GM19438 (cell line): ENCODE data around the gene NCKAP5.
"Not testable (repeated sequence)": the region's sequence is repeated elsewhere in the genome, so short reads cannot be mapped to it uniquely, and the experiment has no call there.

Source experiments
- ATAC-seq: cut with Tn5 transposase; IDR thresholded peaks from one replicate; pipeline ENCODE4 v1.9.1; 2021; ENCODE audit warnings: low read depth; ENCODE audit not compliant: unreplicated experiment

The NCKAP5 gene

DNA sequence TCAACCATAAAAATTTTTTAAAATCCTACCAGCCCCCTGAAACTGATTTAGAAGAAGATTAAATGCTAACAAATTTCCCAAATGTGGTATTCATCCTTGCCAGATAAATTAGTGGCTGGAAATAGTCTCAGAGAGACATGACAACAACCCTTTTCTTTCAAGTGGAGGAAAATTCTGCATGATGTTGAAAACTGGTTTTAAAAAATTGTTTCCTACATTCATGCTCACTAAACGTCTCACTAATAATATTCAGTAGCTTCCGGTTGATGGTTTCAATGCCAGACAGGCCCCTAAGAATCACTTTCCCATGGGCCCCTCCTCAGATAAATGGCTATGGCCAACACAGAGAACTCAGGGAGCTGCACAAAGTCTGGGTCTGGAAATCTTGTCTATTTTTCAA lies 43.2 kb downstream of the NCKAP5 start:
- no peak for ATAC-seq

DNA sequence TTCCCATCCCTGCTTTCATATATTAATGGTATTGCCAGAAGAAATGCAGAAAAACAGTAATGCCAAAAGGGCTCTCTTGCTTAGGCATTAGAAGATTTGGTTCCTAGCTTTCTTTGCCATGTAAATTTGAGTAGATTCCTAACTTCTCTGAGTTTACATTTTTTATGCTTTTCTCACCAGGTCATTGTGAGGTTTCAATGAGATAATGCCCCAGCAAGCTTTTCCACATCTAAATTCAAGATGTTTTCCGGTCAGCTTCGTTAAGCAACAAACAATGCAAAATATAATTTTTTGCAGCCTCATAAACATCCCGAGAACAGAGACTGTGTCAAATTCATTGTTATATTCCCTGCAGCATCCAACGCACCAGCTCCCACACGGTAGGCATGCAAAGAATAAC lies 44.9 kb downstream of the NCKAP5 start:
- ATAC-seq = no peak

DNA sequence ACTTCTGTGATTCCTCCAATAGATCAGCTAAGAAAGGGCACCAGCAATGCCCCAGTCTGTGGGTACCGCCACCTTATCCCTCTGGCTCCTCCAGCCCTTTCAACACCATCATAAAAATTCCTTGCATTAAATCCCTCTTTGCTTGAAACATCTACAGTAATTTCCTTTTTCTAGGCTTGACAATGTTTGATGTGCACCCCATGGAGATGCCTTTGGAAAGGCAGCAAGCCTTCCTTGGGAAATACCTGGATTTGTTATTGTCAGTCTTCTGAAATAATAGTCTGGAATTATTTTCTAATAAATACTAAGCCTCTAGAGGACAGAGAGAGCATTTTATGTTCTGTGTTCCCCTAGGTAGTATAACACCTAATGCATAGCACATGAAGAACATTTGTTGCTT lies 46.1 kb downstream of the NCKAP5 start:
- ATAC-seq = no peak

DNA sequence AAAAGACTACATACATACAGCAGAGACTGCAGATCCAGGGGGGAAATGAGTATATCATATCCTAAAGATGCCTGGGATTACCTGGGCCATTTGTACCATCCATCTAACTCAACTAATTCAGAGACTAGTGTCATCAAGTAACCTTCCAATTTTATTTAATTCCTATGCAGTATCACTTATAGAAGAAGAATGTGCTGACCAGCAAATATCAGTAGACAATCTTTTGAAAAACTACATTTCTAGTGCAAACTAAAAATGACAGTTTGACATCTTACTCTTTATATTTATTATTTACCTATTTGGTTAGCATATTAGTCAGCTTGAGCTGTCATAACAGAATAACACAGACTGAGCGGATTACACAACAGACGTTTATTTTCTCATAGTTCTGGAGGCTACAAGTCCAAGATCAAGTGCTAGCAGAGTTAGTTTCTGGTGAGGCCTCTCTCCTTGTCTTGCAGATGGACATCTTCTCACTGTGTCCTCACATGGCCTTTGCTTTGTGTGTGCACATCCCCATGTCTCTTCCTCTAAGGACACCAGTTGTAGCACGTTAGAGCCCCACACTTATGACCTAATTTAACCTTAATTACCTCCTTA lies 47.0 kb downstream of the NCKAP5 start:
- no peak for ATAC-seq

DNA sequence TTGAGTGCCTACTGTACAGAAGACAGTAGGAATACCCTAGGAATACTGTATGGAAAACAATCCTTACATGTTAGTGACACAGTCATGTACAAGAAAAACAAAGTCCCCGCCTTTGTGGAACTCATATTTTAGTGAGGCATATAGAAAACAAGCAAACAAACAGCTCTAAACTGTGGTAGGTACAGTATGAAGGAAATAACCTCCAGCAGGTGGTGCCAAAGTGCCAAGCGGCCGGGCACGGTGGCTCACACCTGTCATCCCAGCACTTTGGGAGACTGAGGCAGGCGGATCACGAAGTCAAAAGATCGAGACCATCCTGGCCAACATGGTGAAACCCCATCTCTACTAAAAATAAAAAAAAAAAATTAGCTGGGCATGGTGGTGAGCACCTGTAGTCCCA lies 48.6 kb downstream of the NCKAP5 start:
- ATAC-seq = not testable (repeated sequence)

DNA sequence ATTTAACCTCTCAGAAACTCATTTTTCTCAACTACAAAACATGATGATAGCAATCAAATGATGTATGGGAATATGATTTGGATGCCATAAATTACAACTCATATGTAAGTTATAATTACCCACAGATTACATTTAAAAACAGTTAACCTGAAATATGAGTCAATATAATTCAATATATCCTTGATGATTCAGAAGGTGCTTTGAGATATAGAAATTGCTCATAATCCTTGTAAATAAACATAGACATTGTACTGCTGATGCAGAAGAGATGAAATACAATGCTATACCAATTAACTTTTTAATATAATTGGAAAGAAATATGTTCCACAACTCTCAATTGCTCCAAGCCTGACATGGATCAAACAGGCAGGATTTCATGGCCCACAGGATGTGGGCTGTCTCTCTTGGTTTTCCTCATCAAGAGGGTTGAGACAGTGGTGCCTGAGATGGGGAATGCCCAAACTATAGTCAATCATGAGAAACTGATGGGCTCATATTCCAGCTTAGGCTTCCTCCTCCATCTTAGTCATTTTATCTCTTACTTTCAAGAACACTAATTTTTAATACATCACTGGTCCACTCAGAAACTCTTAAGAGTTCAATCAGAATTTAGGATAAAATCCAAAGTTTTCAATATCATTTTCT lies 49.4 kb downstream of the NCKAP5 start:
- no peak for ATAC-seq

DNA sequence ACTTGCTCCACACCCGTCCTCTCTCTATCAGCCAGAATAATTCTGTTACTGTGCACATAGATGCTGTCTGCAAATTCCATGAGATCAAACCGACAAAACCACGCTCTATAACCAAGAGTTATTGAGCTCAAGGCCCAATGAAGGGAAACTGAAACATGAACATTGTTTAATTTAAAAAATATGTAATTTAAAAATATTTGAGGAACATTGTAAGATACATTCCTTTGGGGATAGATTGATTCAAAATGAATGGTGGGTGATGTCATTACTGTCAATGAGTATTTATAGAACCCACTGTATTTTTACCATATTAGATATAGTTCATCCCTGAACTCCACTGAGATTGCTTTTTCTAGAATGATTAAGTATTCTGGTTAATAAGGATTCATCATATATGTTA lies 50.4 kb downstream of the NCKAP5 start:
- no peak for ATAC-seq

DNA sequence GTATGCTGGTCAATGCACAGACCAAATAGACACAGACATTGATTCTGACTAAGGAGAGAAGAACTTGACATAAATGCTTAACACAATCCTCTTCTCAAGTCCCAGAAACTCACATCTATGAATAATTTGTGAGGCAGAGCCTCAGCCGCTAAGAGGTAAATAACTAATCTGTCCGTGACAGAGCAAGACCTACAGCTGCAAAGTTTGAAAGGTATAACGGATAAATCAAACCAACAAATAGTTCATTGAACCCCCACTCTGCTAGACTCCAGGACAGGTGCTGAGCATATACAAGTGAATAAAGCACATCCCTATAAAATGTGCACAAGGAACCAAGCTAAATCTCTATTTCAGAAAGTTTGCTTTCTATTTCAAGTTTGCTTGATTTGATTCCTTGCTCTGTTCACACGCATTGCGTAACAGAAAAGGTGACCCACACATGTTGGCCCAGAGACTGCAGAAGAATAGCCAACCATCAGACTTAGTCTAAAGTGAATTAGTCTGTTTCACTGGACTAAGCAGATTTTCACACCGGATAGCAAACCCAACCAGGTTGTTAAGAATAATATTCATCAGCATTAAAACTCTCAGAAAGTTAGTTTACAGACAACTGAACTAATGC lies 51.7 kb downstream of the NCKAP5 start:
- no peak for ATAC-seq

DNA sequence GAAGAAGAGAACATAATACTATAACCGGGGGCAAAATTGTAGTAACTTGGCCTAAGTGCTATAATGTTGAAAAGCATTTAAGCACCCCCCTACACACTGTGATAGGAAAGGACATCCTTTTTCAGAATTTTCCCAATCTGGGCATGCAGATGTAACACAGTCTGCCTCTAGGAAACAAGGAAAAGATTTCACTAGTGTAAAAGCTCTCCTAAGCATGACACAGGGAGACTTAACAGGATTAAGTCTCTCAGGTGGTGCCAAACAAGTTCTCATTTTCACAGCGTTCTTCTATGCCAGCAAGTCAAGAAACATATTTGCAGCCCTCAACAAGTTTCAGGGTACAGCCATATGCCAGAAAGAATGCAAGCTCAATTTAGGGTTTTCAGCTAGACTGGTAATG lies 53.0 kb downstream of the NCKAP5 start:
- ATAC-seq = no peak

DNA sequence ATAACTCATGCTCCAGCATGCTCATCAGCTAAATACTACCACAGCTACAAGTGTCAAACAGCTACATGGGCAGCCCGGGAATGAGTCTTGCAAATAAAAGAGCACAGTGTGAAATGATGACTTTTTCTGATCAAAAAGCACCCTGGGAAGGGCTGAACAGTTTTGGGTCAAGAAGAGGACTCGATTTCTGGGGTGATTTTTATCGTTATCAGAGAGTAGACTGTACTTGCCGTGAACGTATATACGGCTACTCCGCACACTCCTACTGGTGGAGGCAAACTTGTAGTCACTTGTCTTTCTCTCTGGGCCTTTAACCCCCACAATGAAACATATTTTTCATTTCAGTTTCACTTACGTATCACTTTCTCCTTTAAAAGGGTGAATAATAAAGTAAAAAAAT lies 54.4 kb downstream of the NCKAP5 start:
- no peak for ATAC-seq

DNA sequence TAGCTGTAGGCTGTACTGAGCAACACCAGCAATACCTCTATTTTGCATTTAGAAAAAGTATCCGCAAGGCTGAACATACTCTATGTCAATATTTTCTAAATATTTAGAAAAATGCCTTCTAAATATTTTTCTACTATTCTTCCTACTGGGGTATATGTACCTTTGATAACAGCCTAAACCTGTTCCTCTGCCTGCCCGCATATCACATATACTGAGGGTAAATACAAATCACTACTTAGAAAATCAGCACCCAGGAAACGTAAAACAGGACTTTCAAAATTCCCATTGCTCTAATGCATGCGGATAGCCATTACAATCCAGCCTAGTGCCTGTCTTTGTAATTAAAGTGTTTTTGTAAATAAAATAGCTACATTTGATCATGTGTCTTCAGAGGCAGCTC lies 56.1 kb downstream of the NCKAP5 start:
- ATAC-seq = no peak

DNA sequence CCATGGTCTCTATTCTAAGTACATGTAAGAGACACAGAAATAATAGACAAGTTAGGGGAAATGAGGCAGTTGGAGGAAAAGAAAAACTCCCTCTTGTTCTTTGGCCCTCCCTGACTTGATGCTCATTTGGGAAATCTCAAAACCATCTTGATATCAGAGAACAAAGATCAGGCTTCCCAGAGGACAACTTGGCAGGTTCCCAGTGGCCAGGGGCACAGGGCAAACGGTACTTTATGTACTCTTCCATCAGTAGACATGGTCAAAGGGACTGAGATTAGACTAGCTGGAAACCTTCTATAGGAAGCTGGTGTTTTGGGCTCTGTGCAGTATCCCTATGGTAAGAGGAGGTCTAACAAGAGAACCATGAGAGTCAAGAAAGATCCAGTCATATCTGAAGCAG lies 56.6 kb downstream of the NCKAP5 start:
- ATAC-seq = no peak

DNA sequence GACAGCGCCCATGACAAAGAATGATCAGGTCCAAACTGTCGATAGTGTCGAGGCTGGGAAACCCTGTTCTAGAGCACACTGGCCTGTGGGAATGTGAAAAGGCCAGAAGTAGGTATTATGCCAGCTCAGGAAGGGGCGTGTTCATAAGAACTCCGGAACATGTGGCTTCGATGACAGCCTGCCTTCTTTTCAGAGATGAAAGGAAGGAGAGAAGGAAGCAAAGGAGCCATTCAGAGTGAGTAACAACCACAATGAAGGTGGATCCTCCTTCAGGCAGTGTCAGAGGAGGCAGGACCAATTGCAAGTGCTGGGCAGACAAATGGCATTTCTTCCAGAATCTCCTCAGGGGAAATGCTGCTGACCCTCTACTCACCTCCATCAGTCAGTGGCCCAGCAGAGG lies 58.5 kb downstream of the NCKAP5 start:
- no peak for ATAC-seq

DNA sequence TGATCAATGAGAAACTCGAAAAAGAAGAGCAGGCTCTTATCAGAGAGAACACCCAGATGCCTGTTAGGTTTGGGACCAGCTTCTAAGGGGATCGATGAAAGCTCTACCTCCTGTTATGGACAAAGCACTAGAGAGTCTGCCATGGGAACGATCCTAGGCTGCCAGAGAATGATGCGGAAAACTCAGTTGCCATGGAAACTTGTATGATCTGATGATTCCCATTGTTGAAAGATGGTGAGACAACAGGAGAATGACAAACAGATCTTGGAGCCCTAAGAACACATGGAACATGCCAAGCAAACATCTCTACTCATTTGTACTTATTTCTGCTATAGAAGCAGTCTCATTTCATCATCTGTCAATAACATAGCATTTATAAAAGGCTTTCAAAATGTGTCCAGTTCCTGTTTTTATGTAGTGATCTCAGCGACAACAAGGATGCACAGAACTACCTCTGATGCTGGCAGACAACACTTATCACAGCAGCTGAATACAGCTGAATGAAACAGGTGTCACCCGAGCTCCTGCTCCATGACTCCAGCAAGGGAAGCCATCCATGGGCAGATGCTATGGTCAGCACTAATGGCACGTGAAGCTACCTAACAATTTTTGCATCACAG lies 59.6 kb downstream of the NCKAP5 start:
- ATAC-seq = no peak

DNA sequence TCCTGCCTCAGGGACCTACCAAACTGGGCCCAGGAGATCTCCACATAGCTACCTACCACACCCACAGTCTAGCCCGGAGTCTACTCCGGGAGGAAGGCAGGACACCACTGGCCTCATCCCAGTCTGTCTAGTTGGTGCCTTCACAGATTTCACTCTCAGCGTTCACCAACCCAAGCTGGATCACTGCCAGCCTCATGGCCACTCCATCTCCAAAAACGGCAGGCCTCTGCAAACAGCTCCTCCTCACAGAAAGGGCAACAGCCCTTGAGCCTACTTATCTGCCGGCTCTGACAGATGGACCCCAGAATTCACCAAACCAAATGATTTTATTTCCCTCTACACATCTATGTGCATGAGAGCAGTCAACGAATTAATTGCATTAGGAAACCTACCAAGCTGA lies 61.3 kb downstream of the NCKAP5 start:
- no peak for ATAC-seq

DNA sequence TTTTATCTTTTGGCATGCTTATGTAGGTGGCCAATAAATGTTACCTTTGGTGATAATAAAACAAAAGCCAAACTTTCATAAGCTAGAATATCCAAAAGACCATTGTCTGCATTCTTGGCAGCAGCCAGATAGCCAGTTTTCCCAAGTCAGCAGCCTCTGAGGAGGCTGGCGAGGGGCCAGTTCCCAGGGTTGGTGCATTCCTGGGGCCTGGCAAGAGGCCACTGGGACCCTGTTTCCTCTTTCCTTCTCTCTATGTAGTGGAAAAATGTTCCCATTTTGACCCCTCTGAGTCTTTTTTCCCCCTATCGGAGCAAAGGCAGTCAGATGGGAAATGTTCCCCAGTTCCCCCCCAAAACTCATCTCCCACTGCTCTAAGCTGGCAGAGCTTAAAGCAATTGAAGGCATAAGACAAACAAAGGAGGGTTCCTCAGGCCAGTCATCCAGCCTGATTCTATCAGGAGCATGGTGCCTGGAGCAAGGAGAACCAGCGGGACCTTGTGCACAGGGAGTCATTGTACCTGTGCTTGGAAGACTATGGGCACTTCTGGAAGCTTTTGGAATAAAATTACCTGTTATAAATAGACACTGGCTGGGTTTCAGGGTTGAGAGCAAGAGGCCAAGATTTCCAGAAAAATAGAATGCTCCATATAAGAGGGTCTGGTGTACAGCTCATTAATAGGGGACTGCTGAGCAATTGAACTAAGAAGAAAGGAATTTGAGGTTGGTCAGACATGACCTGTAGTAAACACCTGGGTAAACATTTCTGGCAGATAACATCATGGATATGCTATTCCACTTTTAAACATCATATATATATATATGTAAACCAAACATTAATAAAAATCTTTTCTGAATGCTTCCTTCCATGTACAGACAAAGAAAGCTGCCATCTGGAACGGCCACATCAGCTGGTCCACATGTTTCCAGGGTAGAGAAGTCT lies 63.4 kb downstream of the NCKAP5 start:
- ATAC-seq = no peak

DNA sequence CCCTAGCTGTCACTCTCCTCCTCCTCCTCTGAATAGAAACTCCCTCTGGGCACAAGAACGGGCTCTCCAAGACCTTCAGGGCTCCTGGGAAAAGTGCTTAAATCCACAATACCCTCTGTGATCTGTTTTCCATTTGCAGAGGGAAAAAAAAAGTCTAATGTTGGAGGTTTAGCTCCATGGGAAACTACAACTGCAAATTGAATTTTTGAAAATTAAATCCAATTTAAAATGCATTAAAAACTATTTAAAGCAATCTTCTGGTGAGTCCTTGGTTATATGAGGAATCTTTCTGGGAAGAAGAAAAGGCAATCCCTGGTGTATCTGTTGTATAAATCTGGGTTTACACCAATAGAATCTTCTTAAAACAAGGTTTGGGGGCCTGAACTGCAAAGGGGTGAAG lies 64.3 kb downstream of the NCKAP5 start:
- ATAC-seq = no peak

DNA sequence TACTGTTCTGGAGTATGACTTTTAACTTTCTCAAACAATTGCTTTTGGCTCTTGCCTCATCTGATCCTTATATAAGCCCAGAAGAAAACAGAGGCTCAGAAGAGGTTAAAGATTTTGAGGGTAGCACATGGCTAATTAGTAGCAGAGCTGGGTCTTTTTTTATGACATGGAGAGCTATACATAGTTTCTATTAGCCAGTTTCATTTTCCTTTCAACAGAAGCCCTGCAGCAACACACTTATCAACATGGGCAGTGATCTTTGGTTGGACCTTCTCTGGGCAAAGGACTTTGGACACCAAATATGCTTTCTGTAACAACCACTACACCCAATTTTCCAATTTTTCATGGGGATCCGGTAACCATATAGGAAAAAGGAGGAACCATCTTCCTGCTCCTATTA lies 64.9 kb downstream of the NCKAP5 start:
- ATAC-seq = peak; percentile 86

DNA sequence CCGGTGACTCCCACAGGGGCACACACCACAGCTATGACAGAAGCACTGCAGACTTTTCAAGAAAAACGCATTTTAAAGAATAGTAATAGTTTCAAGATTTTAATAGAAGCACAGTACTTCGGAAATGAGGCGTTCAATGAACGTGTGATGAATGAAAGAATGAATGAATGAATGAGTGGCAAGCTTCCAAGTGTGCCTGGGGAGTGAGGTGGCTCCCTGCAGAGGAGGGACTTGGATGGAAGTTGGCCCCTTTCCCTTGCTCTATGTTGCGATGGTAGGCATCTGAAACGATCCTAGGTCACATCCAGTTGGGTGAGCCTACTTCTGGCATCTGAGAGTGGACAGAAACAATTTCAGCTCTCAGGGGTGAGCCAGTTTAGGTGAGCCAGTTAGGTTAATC lies 65.6 kb downstream of the NCKAP5 start:
- ATAC-seq = no peak

DNA sequence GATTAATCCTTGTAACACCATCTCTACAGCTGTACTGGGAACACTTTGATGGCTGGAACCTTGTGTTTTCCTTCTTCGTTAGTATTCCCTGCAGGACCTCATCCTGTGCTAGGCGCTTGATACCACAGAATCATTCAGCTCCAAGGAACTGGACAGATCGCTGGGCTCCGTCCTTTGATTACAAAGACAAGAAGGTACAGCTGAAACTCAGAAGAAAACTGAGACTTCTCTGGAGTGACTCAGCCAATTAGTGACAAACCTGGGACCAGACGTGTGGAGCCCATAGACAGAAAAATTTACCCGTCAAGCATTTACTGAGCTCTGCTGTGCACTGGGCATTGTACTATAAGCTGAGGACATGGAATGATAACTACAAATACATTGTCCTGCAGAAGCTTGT lies 67.3 kb downstream of the NCKAP5 start:
- no peak for ATAC-seq
